GM12873 (cell line): ENCODE results near the gene UXS1.

Experiments
- CTCF ChIP-seq: IDR thresholded peaks from 2 replicates; pipeline ENCODE4 v1.5.1; 2012; ENCODE audit warnings: low read depth, mild to moderate bottlenecking, moderate library complexity, low read length, control low read depth; ENCODE audit not compliant: insufficient read depth; ENCODE audit errors: missing control alignments

Gene UXS1

GRCh38 chr2:106193977-106194778 is at the start of gene UXS1:
Gene UXS1, minus strand, starts transcription at chr2:106194301. Its CDS starts 60 bp downstream, at chr2:106194241.
- TF ChIP-seq CTCF = no peak

GRCh38 chr2:106233350-106233706 is 39.2 kb upstream of the UXS1 start:
- TF ChIP-seq CTCF = no peak

GRCh38 chr2:106232638-106233349 is 38.7 kb upstream of the UXS1 start:
- no peak for TF ChIP-seq CTCF

- TF ChIP-seq CTCF = no peak
Observed at GRCh38 chr2:106223347-106223746, 29.2 kb upstream of the UXS1 start.

GRCh38 chr2:106219813-106220212 is 25.7 kb upstream of the UXS1 start:
- no peak for TF ChIP-seq CTCF

GRCh38 chr2:106208874-106209273 is 14.8 kb upstream of the UXS1 start:
- no peak for TF ChIP-seq CTCF

GRCh38 chr2:106208399-106208798 is 14.3 kb upstream of the UXS1 start:
- no peak for TF ChIP-seq CTCF
